DOHH2 (cell line): ENCODE data around the gene SPPL2B.

Experiments used
- EZH2phosphoT487 ChIP-seq: fragments of 200-600 bp; sonication (generic); IDR thresholded peaks from 2 replicates; pipeline ENCODE4 v1.6.1; 2017; ENCODE audit warnings: borderline replicate concordance, mild to moderate bottlenecking, antibody characterized with exemption, low read length, moderate library complexity, mixed read lengths
- TF ChIP-seq, protein P1 (sequence below): fragments of 200-600 bp; sonication (generic); IDR thresholded peaks from one replicate; pipeline ENCODE4 v1.5.1; 2014; ENCODE audit warnings: antibody characterized with exemption, mild to moderate bottlenecking, low read depth, low read length; ENCODE audit not compliant: poor library complexity, severe bottlenecking

GRCh38 chr19:2339644-2340310 is 11.3 kb downstream of the SPPL2B start:
- TF ChIP-seq, protein P1, sequence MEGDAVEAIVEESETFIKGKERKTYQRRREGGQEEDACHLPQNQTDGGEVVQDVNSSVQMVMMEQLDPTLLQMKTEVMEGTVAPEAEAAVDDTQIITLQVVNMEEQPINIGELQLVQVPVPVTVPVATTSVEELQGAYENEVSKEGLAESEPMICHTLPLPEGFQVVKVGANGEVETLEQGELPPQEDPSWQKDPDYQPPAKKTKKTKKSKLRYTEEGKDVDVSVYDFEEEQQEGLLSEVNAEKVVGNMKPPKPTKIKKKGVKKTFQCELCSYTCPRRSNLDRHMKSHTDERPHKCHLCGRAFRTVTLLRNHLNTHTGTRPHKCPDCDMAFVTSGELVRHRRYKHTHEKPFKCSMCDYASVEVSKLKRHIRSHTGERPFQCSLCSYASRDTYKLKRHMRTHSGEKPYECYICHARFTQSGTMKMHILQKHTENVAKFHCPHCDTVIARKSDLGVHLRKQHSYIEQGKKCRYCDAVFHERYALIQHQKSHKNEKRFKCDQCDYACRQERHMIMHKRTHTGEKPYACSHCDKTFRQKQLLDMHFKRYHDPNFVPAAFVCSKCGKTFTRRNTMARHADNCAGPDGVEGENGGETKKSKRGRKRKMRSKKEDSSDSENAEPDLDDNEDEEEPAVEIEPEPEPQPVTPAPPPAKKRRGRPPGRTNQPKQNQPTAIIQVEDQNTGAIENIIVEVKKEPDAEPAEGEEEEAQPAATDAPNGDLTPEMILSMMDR, result no peak
- TF ChIP-seq EZH2phosphoT487, result no peak
